KMS-11 (cell line): Measurements from ENCODE around the gene ZNF845.

Source experiments
- H2AFZ ChIP-seq: fragments of 200-600 bp; sonication (generic); 2 replicates; pipeline ENCODE4 v1.6.1; 2016; ENCODE audit warnings: antibody characterized with exemption, mixed run types, low read depth
- H3K27ac ChIP-seq: fragments of 200-600 bp; sonication (generic); 2 replicates; pipeline ENCODE4 v1.6.1; 2016; ENCODE audit warnings: mild to moderate bottlenecking, mixed run types
- H3K27me3 ChIP-seq: fragments of 200-600 bp; sonication (generic); 2 replicates; pipeline ENCODE4 v1.6.1; 2017; ENCODE audit warnings: mild to moderate bottlenecking, low read depth, mixed run types, moderate library complexity; ENCODE audit not compliant: insufficient read depth
- H3K36me3 ChIP-seq: fragments of 200-600 bp; sonication (generic); 2 replicates; pipeline ENCODE4 v1.6.1; 2017; ENCODE audit warnings: mild to moderate bottlenecking, mixed run types; ENCODE audit not compliant: insufficient read depth
- H3K4me1 ChIP-seq: fragments of 200-600 bp; sonication (generic); 2 replicates; pipeline ENCODE4 v1.6.1; 2016; ENCODE audit warnings: mild to moderate bottlenecking, low read depth, mixed run types; ENCODE audit not compliant: poor library complexity, severe bottlenecking
- H3K4me2 ChIP-seq: fragments of 200-600 bp; sonication (generic); 2 replicates; pipeline ENCODE4 v1.7.0; 2016; ENCODE audit warnings: mild to moderate bottlenecking, mixed run types
- H3K4me3 ChIP-seq: fragments of 200-600 bp; sonication (generic); IDR thresholded peaks from 2 replicates; pipeline ENCODE4 v1.6.1; 2017; ENCODE audit warnings: low read depth, low read length, mixed read lengths; ENCODE audit not compliant: insufficient read depth
- H3K79me2 ChIP-seq: fragments of 200-600 bp; sonication (generic); 2 replicates; pipeline ENCODE4 v1.6.1; 2016; ENCODE audit warnings: low read depth, mixed run types; ENCODE audit not compliant: insufficient read depth
- H3K9ac ChIP-seq: fragments of 200-600 bp; sonication (generic); 2 replicates; pipeline ENCODE4 v1.6.1; 2016; ENCODE audit warnings: mild to moderate bottlenecking, mixed run types
- H4K20me1 ChIP-seq: fragments of 200-600 bp; sonication (generic); 2 replicates; pipeline ENCODE4 v1.6.1; 2016; ENCODE audit warnings: mild to moderate bottlenecking, mixed run types; ENCODE audit not compliant: insufficient read depth
- TF ChIP-seq, protein P1 (sequence below): fragments of 200-600 bp; sonication (generic); conservative IDR thresholded peaks from 2 replicates; pipeline ENCODE4 v1.6.1; 2017; ENCODE audit warnings: low read depth, mild to moderate bottlenecking, antibody characterized with exemption, low read length, moderate library complexity, mixed read lengths

The ZNF845 gene

DNA sequence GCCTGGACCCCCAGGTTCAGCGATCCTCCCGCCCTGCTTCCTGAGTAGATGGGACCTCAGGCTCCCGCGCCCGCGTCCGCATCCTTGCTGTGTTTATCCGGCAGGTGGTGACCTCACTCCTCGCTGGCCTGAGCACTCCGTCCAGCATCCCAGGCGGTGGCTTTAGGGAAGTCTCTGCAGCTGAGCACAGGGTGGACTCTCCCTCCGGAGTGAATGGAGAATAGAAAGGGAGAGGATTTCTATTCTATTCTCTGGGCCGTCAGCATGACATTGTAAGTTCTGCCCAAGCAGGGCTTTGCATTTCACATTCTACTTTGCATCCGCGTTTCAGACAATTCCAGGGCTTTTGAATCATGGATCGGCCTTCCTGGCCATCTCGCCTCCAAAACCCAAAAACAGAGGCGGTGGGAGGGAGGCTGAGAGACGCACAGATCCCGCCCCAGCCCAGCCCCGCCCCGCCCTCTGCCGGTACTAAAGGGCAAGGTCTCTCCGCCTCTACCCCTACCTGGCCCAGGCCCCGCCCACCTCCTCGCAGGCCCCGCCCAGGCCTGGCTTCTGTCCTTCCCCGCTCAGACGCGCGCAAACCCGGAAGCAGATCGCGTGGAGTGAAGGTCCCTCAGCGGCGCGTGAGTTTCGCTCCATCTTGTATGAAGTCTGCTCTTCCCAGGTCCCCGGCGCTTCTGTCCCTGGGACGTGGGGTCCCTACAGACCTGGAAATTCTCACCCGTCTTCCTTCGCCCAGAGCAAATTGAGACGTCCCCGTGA is 31.8 kb downstream of the ZNF845 start, which contains the start of gene ZNF525:
ZNF525 (plus strand) TSS at position 572 of the 765 bp plus-strand sequence. CDS start 6,577 bp downstream, outside the sequence.
- Histone ChIP-seq H3K27ac (peak within 1 kb of the TSS; percentile 51; the same call in 1 of the 2 replicates), H3K79me2 (no peaks in the 10 kb centered on the region), H3K4me2 (peak within 1 kb of the TSS; percentile 39; the same call in 1 of the 2 replicates), H3K27me3 (no peaks in the 10 kb centered on the region), H3K4me3 (no peak within 1 kb of the TSS), H3K36me3 (no peaks in the 10 kb centered on the region), H4K20me1 (no peaks in the 10 kb centered on the region), H3K4me1 (no peaks in the 10 kb centered on the region), H3K9ac (peak within 1 kb of the TSS; percentile 57; the same call in 1 of the 2 replicates), H2AFZ (peak within 1 kb of the TSS; percentile 67)
- TF ChIP-seq, protein P1, sequence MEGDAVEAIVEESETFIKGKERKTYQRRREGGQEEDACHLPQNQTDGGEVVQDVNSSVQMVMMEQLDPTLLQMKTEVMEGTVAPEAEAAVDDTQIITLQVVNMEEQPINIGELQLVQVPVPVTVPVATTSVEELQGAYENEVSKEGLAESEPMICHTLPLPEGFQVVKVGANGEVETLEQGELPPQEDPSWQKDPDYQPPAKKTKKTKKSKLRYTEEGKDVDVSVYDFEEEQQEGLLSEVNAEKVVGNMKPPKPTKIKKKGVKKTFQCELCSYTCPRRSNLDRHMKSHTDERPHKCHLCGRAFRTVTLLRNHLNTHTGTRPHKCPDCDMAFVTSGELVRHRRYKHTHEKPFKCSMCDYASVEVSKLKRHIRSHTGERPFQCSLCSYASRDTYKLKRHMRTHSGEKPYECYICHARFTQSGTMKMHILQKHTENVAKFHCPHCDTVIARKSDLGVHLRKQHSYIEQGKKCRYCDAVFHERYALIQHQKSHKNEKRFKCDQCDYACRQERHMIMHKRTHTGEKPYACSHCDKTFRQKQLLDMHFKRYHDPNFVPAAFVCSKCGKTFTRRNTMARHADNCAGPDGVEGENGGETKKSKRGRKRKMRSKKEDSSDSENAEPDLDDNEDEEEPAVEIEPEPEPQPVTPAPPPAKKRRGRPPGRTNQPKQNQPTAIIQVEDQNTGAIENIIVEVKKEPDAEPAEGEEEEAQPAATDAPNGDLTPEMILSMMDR: peak; percentile 36; the same call in 1 of the 2 replicates

DNA sequence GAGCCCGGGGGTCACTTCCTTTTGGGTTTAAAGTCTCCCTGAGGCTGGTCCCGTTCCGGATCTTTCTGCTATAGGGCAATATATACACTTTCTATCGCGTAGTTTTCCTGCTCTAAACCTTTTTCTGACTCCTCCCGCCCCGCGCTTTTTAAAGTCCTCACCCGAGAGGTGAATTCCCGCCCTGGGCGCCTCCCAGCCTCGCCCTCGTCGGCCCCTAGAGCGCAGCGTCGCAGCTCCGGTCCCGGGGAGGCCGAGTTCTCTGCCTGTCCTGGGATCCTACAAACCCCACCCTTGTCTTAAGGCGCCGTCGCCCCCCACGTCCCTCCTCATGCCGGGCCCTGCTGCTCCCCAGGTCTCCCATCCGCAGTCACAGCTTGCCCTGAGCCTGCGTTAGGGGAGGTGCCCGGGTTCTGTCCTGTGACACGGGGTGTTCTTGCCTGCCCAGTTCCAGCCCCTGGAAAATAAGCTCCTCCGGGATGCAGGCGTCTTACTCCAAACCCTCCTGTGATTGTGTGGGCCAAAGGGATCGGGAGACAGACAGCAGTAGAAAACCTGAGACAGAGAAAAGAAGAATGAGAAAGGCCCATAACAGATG is 32.4 kb downstream of the ZNF845 start:
- H3K4me2 ChIP-seq: peak overlapping the region; percentile 39; the same call in 1 of the 2 replicates
- peak overlapping the region; percentile 51; the same call in 1 of the 2 replicates for H3K27ac ChIP-seq

DNA sequence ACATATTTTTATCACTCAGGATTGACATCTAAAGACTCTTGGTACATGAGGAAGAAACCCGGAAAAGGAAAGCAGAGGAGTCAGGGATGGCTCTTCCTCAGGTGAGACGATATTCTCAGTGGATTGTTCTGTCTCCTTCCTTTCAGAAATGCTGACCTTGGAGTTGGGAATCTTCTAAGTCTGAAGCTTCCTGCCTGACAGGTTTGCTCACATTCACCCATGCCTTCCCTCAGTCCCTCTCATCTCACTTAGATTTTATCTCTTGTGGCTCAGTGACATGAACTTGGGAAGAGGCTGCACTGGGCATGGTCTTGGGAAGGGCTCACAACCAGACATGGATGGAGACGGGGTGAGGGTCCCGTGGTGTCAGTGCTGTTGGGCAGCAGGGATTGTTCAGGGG is 38.6 kb downstream of the ZNF845 start:
- no peak overlapping the region for H3K4me2 ChIP-seq
- no peak overlapping the region for H3K9ac ChIP-seq
- H4K20me1 ChIP-seq: no peaks in the 10 kb centered on the region
- no peaks in the 10 kb centered on the region for H3K27me3 ChIP-seq
- no peaks in the 10 kb centered on the region for H3K79me2 ChIP-seq
- H2AFZ ChIP-seq: no peak overlapping the region
- H3K36me3 ChIP-seq: no peaks in the 10 kb centered on the region
- no peak overlapping the region for H3K4me3 ChIP-seq
- no peak overlapping the region for H3K27ac ChIP-seq
- H3K4me1 ChIP-seq: no peaks in the 10 kb centered on the region
- TF ChIP-seq, protein P1: no peak

More for the DNA sequence above, 32.4 kb downstream of the ZNF845 start:
- Histone ChIP-seq H3K4me3 (no peak overlapping the region), H3K4me1 (no peaks in the 10 kb centered on the region), H4K20me1 (no peaks in the 10 kb centered on the region), H3K27me3 (no peaks in the 10 kb centered on the region), H3K36me3 (no peaks in the 10 kb centered on the region), H3K9ac (peak overlapping the region; percentile 57; the same call in 1 of the 2 replicates), H3K79me2 (no peaks in the 10 kb centered on the region), H2AFZ (peak overlapping the region; percentile 67)
- TF ChIP-seq, protein P1: no peak

DNA sequence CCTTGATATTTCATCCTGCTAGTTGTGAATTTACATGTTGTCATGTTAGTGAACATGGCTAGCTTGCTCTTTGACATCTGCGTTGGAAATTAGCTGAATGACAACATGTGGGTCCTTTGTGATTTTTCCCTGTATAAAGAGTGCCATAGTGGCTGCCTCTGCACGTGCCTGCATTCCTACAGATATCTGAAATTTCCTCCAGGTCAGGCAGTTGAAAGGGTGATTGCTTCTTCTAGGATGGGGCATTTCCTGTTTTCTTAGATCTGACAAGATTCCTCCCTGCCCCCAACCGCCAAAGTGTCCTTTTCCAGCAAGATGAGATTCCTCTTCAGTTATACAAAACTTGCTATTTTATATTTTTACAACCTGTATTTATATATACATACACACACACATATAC is 40.7 kb downstream of the ZNF845 start:
- Histone ChIP-seq H3K36me3 (no peaks in the 10 kb centered on the region), H3K4me2 (no peak overlapping the region), H2AFZ (no peak overlapping the region), H3K27me3 (no peaks in the 10 kb centered on the region), H3K27ac (no peak overlapping the region), H3K4me1 (no peaks in the 10 kb centered on the region), H3K79me2 (no peaks in the 10 kb centered on the region), H3K4me3 (no peak overlapping the region), H4K20me1 (no peaks in the 10 kb centered on the region), H3K9ac (no peak overlapping the region)
- TF ChIP-seq, protein P1: no peak
